Esophagus squamous epithelium (tissue), 4 donors: ENCODE data around the gene ALCAM.

Experiments used
- POLR2A ChIP-seq, 4 donors: fragments of 450-650 bp; IDR thresholded peaks; one replicate each; pipeline ENCODE4 v1.6.1; 2017; ENCODE audit warnings: antibody characterized with exemption in 4 of 4, mild to moderate bottlenecking in 4 of 4, moderate library complexity in 3 of 4
- TF ChIP-seq, protein P1 (sequence below), 6 experiments: fragments of 450-650 bp in 4 of 6; fragments of 200-600 bp in 2 of 6; sonication (generic) in 2 of 6; IDR thresholded peaks; one replicate each; pipeline ENCODE4 v1.5.1; 2016 to 2019; ENCODE audit warnings: antibody characterized with exemption in 6 of 6, mild to moderate bottlenecking in 4 of 6, moderate library complexity in 4 of 6

DNA sequence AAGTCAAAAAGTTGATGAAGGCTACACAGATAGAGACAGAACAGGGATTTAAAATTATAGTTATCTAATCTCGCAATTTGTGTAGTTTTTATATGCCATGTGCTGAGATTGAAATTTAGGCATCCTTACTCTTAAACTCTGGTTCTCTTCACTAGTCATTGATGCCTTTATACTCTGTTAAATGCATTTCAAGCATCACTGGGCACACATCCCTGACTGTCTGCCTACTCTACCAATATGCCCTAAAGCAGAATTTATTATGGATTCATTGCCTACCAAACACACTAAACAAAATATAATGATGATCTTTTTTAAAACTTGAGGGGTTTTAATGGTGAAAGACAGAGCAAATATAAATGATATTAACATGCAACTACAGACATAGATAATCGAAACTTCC is 10.3 kb upstream of the ALCAM start:
- TF ChIP-seq, protein P1, sequence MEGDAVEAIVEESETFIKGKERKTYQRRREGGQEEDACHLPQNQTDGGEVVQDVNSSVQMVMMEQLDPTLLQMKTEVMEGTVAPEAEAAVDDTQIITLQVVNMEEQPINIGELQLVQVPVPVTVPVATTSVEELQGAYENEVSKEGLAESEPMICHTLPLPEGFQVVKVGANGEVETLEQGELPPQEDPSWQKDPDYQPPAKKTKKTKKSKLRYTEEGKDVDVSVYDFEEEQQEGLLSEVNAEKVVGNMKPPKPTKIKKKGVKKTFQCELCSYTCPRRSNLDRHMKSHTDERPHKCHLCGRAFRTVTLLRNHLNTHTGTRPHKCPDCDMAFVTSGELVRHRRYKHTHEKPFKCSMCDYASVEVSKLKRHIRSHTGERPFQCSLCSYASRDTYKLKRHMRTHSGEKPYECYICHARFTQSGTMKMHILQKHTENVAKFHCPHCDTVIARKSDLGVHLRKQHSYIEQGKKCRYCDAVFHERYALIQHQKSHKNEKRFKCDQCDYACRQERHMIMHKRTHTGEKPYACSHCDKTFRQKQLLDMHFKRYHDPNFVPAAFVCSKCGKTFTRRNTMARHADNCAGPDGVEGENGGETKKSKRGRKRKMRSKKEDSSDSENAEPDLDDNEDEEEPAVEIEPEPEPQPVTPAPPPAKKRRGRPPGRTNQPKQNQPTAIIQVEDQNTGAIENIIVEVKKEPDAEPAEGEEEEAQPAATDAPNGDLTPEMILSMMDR (IDR thresholded peaks at IDR 0.05): no peak
- no peak for TF ChIP-seq POLR2A (IDR thresholded peaks at IDR 0.05)
